GM21367 (cell line): ENCODE results near the gene ZBBX.
"Not testable (repeated sequence)": the region's sequence is repeated elsewhere in the genome, so short reads cannot be mapped to it uniquely, and the experiment has no call there.

Source experiments
- ATAC-seq: cut with Tn5 transposase; IDR thresholded peaks from one replicate; pipeline ENCODE4 v1.9.1; 2021; ENCODE audit not compliant: unreplicated experiment

Gene ZBBX, protein sequence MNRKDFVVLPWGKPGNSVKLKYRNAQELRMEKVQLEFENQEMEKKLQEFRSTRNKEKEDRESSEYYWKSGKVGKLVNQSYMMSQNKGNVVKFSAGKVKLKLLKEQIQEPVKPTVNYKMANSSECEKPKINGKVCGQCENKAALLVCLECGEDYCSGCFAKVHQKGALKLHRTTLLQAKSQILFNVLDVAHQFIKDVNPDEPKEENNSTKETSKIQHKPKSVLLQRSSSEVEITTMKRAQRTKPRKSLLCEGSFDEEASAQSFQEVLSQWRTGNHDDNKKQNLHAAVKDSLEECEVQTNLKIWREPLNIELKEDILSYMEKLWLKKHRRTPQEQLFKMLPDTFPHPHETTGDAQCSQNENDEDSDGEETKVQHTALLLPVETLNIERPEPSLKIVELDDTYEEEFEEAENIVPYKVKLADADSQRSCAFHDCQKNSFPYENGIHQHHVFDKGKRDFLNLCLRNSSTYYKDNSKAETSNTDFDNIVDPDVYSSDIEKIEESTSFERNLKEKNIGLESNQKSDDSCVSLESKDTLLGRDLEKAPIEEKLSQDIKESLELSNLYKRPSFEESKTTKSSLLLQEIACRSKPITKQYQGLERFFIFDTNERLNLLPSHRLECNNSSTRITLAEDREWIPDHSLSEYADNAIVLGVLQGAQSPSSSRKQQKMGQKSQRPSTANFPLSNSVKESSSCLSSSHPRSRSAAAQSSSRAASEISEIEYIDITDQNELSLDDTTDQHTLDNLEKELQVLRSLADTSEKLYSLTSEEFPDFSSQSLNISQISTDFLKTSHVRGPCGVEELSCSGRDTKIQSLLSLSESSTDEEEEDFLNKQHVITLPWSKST

GRCh38 chr3:167380004-167380689 is at the start of gene ZBBX:
TSS of gene ZBBX (minus strand) at chr3:167380297. CDS start at chr3:167372901, 7,396 bp downstream.
- ATAC-seq, result peak; percentile 100

DNA sequence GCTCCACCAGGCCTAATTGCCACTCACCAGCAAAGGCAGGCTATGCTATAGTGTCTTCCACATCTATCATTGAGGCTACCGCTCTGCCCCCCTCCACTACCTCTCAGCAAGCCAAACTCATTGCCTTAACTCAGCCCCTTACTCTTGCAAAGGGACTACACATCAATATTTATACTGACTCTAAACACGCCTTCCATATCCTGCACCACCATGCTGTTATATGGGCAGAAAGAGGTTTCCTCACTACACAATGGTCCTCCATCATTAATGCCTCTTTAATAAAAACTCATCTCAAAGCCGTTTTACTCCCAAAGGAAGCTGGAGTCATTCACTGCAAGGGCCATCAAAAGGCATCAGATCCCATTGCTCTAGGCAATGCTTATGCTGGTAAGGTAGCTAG is 46.9 kb upstream of the ZBBX start:
- not testable (repeated sequence) for ATAC-seq

DNA sequence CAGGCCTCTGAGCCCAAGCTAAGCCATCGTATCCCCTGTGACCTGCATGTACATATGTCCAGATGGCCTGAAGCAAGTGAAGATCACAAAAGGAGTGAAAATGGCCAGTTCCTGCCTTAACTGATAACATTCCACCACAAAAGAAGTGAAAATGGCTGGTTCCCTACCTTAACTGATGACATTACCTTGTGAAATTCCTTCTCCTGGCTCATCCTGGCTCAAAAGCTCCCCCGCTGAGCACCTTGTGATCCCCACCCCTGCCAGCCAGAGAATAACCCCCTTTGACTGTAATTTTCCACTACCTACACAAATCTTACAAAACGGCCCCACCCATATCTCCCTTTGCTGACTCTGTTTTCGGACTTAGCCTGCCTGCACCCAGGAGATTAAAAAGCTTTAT is 42.3 kb upstream of the ZBBX start:
- ATAC-seq, result not testable (repeated sequence)

DNA sequence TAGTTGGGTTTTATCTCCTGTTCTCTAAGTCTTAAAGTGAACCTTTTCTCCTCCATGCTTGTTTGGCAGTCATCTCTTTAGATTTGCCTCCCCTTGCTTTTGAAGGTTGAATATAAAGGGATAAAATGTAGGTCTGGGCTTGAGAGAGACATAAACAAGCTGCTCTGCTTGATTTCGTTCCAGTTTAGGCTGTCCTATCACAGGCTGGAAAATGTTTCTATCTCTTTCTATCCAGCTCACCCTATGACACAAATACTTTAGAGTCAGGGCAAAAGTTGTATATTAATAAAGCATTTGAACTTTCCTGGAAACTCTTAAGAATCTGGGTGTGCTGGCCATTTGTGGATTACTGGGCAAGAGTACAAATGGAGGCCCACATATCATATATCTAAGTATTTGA is 29.5 kb upstream of the ZBBX start:
- no peak for ATAC-seq

GRCh38 chr3:167406876-167407492 is 26.9 kb upstream of the ZBBX start:
- no peak for ATAC-seq

- ATAC-seq, result no peak
Measured at GRCh38 chr3:167397826-167398225, 17.7 kb upstream of the ZBBX start.

DNA sequence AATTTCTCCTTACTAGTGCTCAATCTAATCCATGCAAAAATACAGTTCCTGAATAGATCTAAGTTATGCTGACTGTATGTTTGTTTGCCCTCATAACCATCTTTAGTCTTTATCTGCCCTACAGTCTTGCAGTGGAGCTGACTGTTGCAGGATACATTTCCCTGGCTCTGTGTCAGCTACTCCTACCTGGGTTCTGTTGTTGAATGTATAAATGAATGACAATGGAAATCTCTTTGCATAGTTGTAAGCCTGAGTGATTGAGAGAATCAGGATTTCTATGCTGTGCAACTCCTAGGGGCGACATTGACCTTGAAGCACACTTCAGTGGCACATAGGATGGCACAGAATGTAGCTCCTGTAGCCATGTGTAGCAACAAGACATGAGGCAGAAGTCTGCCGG is 16.0 kb upstream of the ZBBX start:
- no peak for ATAC-seq

GRCh38 chr3:167394003-167394402 is 13.9 kb upstream of the ZBBX start:
- ATAC-seq, result no peak

- no peak for ATAC-seq
Measured at GRCh38 chr3:167382155-167382554, 2.1 kb upstream of the ZBBX start.

DNA sequence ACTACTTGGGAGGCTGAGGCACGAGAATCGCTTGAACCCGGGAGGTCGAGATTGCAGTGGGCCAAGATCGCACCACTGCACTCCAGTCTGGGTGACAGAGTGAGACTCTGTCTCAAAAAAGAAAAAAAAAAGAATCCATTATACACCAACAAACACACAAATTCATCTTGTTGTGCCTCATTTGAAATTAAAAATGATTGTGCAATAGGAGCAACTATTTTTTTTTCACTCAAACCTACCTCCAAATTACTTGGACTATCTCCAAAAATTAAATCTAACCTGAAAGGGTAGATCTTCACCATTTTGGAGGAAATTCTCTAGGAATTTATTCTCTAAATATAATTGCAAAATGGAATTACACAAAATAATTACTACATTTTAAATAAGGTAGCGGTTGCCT is 4.6 kb downstream of the ZBBX start:
- no peak for ATAC-seq

DNA sequence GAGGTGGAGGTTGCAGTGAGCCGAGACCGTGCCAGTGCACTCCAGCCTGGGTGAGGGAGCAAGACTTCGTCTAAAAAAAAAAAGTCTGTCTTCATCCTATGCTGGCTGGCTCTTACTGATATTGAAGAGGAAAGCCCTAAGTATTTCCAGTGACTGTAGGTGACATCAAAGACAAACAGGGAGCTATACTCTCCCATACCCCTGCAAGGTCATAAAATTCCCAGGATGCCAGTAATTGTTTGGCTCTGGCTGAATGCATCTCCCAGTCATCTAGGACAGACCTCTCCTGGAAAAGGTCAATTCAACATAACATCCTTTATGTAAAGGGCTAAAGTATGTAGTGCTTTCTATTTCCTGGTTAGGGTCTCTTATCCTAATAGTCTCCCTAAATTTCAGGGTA is 8.0 kb downstream of the ZBBX start:
- no peak for ATAC-seq

- ATAC-seq, result no peak
Measured at GRCh38 chr3:167361948-167362347, 18.1 kb downstream of the ZBBX start.

DNA sequence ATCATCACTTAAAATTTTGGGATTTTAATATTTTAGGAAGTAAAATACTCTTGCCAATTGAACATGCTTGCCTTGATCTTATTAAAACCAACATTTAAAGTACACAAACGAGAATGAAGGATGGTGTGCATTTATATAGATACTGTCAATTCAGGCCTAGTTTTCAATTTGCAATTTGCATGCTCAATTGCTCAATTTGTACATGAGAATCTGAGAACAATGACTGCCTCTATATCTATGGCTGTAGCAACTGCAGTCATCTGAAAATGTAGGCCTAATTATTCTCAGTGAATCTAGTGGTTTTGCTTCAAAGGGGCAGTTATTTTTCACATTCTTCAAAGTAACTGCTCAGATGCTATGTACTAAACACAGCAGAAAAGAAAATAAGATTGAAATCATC is 18.8 kb downstream of the ZBBX start:
- no peak for ATAC-seq

GRCh38 chr3:167355446-167355845 is 24.7 kb downstream of the ZBBX start:
- ATAC-seq, result no peak

- no peak for ATAC-seq
Measured at GRCh38 chr3:167354751-167355150, 25.3 kb downstream of the ZBBX start.

DNA sequence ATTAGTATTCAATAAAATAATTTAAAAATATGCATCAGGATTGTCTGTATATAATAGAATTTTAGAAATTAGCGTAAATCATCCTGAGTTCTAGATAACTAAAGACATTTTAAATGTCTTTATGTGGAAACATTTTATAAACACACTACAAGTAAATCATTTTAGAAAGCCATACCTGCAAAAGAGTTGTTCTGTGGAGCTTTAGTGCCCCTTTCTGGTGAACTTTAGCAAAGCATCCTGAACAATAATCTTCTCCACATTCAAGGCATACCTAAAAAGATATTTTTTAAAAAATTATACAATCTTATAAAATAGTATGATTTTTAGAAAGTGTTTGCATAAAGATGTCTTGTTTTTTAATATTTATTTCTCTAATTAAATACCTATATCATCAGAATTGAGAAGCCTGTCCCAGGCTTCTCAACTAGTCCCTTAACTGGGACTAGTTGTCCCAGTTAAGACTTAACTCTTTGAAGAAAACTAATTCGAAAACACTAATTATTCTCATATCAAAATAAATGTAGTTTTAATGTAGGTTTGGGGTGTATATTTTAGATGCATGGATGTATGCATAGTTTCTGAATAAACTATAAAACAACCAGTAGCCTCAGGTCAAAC is 29.7 kb downstream of the ZBBX start:
- ATAC-seq, result no peak

GRCh38 chr3:167346171-167346570 is 33.9 kb downstream of the ZBBX start:
- no peak for ATAC-seq

GRCh38 chr3:167330993-167331785 is 48.9 kb downstream of the ZBBX start:
- no peak for ATAC-seq

DNA sequence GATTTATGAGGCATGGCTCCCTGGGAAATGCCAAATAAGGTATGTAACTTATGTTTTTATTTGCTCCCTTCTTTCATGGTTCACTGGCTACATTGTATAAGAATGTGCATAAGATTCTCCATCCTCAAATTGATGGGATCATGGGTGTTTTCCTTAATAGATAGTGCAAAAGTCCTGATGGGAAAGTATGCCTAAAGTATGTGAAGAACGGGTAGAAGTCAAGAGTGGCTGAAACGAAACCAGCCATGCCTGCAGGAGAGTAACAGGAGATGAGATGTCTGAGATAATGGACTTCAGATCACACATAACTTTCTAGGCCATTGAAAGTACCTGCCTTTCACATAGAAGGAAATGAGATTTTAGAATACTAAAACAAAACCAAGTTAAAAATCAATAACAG is 56.5 kb downstream of the ZBBX start:
- no peak for ATAC-seq
